Endothelial cell (in vitro differentiated cells): Measurements from ENCODE around the gene OCEL1. TPM values are rescaled to one million over a fixed set of nuclear protein-coding genes. Genes with fewer than 3 reads are reported as not detected.
A peak's percentile ranks its signal among the peaks of the same experiment; 100 is the strongest.

Experiments used
- DNase-seq: peaks from one replicate; pipeline ENCODE4 v3.0.0; 2021; ENCODE audit warnings: low spot score
- H3K27ac Mint-ChIP-seq: one replicate; pipeline ENCODE4 v1.8.0; 2021; ENCODE audit warnings: mixed read lengths, inconsistent platforms; ENCODE audit not compliant: unreplicated experiment
- H3K27me3 Mint-ChIP-seq: one replicate; pipeline ENCODE4 v1.8.0; 2021; ENCODE audit warnings: mild to moderate bottlenecking, moderate library complexity, mixed read lengths, inconsistent platforms; ENCODE audit not compliant: unreplicated experiment
- H3K36me3 Mint-ChIP-seq: one replicate; pipeline ENCODE4 v1.8.0; 2021; ENCODE audit warnings: mild to moderate bottlenecking, low read depth, mixed read lengths, inconsistent platforms; ENCODE audit not compliant: unreplicated experiment
- H3K4me1 Mint-ChIP-seq: one replicate; pipeline ENCODE4 v1.8.0; 2021; ENCODE audit warnings: mild to moderate bottlenecking, mixed read lengths, inconsistent platforms; ENCODE audit not compliant: unreplicated experiment
- H3K4me3 Mint-ChIP-seq: one replicate; pipeline ENCODE4 v1.8.0; 2021; ENCODE audit warnings: mild to moderate bottlenecking, mixed read lengths, inconsistent platforms; ENCODE audit not compliant: unreplicated experiment
- H3K9me3 Mint-ChIP-seq: one replicate; pipeline ENCODE4 v1.8.0; 2021; ENCODE audit warnings: mixed read lengths, inconsistent platforms; ENCODE audit not compliant: unreplicated experiment
- CTCF ChIP-seq: fragments of 200-600 bp; sonication (generic); IDR thresholded peaks from one replicate; pipeline ENCODE4 v1.5.0; 2021; ENCODE audit warnings: antibody characterized with exemption; ENCODE audit not compliant: unreplicated experiment
- total RNA-seq: library from RNA; stranded (reverse); fragmentation: NEBNext Ultra II Directional; extraction: Animal tissue kit (Norgen Biotek cat#: 25700); gene quantifications from one replicate; pipeline ENCODE4 v1.2.1, GENCODE V29; 2021; ENCODE audit not compliant: unreplicated experiment

OCEL1 gene
- total RNA-seq, 1 donor from 2014 or later: 16.5 TPM

DNA sequence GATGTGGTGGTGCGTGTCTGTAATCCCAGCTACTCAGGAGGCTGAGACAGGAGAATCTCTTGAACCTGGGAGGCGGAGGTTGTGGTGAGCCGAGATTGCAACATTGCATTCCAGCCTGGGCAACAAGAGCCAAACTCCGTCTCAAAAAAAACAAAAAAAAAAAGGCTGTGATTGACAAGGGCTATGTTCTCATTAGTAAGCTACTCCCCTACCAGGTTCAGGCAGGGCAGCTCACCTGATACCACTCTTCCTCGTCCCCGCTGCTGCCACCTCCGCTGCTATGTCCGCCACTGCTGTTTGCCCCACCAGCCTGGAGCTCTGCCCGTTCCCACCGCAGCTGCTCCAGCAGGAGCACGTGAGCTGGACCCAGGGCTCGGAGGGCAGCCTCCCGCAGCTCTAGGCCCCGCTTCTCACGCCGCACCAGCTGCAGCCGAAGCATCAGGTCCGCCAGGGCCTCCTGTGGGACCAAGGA is 29.2 kb downstream of the OCEL1 start:
- no peak for DNase-seq
- Mint-ChIP-seq H3K27ac (no peak overlapping the region), H3K4me3 (no peak overlapping the region)

GRCh38 chr19:17256130-17256529 is 30.1 kb downstream of the OCEL1 start:
- no peaks in the 10 kb centered on the region for H3K9me3 Mint-ChIP-seq
- peaks cover 2% of the 10 kb centered on the region for H3K27me3 Mint-ChIP-seq
- H3K36me3 Mint-ChIP-seq: peaks cover 39% of the 10 kb centered on the region
- H3K4me1 Mint-ChIP-seq: peaks cover 11% of the 10 kb centered on the region
- no peak overlapping the region for H3K27ac Mint-ChIP-seq
- peak overlapping the region; percentile 38 for H3K4me3 Mint-ChIP-seq
- TF ChIP-seq CTCF: no peak
- DNase-seq: no peak

More for the DNA sequence above, 29.2 kb downstream of the OCEL1 start:
- H3K27me3 Mint-ChIP-seq: peaks cover 2% of the 10 kb centered on the region
- H3K9me3 Mint-ChIP-seq: no peaks in the 10 kb centered on the region
- H3K36me3 Mint-ChIP-seq: peaks cover 31% of the 10 kb centered on the region
- TF ChIP-seq CTCF: no peak
- peaks cover 4% of the 10 kb centered on the region for H3K4me1 Mint-ChIP-seq

DNA sequence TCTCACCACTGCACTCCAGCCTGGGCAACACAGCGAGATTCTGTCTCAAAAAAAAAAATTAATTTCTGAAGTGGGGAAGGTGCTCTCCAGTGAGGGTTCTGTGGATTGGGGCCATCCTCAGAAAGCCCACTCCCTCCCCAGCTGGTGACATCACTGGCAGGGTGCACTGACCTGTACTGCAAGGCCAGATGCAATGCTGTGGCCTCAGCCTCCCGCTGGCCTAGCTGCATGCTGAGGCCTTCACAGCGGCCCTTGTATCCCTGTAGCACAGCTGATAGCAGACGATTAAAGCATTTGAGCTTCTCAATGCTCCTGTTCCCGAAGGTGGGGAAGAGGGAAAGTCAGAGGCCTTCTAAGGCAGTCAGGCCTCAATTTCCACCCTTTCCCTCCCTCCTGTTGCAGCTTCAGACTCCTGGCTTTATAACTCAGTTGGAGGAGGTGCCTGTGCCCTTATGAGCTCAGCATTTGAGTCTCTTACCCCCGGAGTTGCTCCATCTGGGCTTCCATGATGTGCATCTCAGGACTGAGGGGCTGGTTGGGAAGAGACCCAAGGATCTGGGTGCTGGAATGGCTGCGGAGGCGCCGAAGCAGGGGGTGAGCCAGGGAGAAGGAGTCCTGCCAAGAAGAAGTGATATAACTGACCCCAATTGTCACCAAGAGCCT is 33.2 kb downstream of the OCEL1 start:
- Mint-ChIP-seq H3K36me3 (peaks cover 40% of the 10 kb centered on the region), H3K27ac (no peak overlapping the region), H3K27me3 (peaks cover 10% of the 10 kb centered on the region), H3K4me1 (peaks cover 28% of the 10 kb centered on the region), H3K9me3 (no peaks in the 10 kb centered on the region), H3K4me3 (peak overlapping the region; percentile 60)
- no peak for DNase-seq
- no peak for TF ChIP-seq CTCF

GRCh38 chr19:17259934-17260333 is 33.9 kb downstream of the OCEL1 start:
- Mint-ChIP-seq H3K36me3 (peaks cover 34% of the 10 kb centered on the region), H3K4me1 (peaks cover 30% of the 10 kb centered on the region), H3K9me3 (no peaks in the 10 kb centered on the region), H3K27me3 (peaks cover 15% of the 10 kb centered on the region), H3K27ac (no peak overlapping the region), H3K4me3 (peak overlapping the region; percentile 60)
- no peak for DNase-seq
- no peak for TF ChIP-seq CTCF

DNA sequence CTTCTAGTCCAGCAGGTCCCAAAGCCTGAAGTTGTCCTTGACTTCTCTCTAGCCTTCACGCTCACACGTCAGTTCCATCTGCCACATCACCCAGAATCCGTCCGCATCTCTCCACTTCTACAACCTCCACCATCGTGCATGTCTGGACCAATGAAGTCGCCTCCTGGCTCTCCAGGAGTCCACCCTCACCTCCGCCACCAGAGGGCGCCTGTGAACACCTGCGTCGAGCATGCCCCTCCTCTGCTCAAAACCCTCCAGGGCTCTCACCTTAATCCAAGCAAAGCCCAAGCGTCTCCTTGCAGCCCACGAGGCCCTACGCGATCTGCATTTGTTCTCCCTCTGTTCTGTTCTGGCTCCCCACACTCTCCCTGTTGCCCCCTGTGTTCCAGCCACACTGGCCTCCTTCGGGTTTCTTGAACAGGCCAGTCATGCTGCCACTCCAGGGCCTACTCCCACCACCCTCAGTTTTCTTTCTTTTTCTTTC is 34.9 kb downstream of the OCEL1 start:
- DNase-seq: peak; percentile 77
- H3K27me3 Mint-ChIP-seq: peaks cover 15% of the 10 kb centered on the region
- no peaks in the 10 kb centered on the region for H3K9me3 Mint-ChIP-seq
- peaks cover 30% of the 10 kb centered on the region for H3K4me1 Mint-ChIP-seq
- H3K27ac Mint-ChIP-seq: no peak overlapping the region
- H3K36me3 Mint-ChIP-seq: peaks cover 32% of the 10 kb centered on the region
- TF ChIP-seq CTCF: peak; percentile 88
- peak overlapping the region; percentile 84 for H3K4me3 Mint-ChIP-seq
